ENCODE measurements around the gene PTPRM. TPM values are rescaled to one million over a fixed set of nuclear protein-coding genes. Genes with fewer than 3 reads are reported as not detected.

The PTPRM gene
- total and polyA plus RNA-seq, 2 of the 8 experiments (the other 6 are each of a cell fraction or from before 2014, with no cell fraction given): 4.1 to 7.0 TPM

DNA sequence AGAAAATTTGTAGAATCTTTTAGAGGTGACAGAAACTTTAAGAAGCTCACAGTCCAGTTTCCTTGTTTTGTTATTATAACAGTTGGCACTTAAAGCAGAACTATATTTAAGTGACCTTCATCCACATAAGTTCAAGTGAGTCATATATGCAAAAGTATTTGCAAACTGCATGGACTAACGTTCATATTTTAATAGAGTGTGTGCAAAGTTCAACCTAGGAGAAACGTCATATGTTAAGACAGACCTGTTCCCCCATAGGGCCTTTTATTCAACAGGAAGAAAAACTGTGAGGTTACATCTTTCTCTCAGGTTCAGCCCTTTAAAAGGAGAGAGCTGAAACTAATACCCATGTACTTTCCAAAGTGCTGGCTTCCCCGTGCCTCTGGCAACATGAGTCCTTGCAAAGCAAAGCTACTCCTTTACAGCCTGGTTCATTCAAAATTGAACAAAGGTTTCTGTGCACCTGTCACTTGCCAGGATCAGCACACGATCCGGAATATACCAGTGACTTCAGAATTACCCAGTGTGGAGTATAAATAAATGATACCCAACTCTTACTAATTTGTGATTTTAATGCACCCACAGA lies 762.2 kb downstream of the PTPRM start (continued):
- TF ChIP-seq, protein P1, sequence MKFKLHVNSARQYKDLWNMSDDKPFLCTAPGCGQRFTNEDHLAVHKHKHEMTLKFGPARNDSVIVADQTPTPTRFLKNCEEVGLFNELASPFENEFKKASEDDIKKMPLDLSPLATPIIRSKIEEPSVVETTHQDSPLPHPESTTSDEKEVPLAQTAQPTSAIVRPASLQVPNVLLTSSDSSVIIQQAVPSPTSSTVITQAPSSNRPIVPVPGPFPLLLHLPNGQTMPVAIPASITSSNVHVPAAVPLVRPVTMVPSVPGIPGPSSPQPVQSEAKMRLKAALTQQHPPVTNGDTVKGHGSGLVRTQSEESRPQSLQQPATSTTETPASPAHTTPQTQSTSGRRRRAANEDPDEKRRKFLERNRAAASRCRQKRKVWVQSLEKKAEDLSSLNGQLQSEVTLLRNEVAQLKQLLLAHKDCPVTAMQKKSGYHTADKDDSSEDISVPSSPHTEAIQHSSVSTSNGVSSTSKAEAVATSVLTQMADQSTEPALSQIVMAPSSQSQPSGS (IDR thresholded peaks at IDR 0.05; ENCODE audit: low read length): no peak
- TF ChIP-seq SP2 (IDR thresholded peaks at IDR 0.05; ENCODE audit: low read length) (no peak), PHF8 (conservative IDR thresholded peaks at IDR 0.05; ENCODE audit: low read depth, low read length) (no peak), SIX5 (IDR thresholded peaks at IDR 0.05; ENCODE audit: low read depth, low read length) (no peak)
